IMR-90 (cell line): Measurements from ENCODE around the gene DKK2. TPM values are rescaled to one million over a fixed set of nuclear protein-coding genes. Genes with fewer than 3 reads are reported as not detected.

Source experiments
- ATAC-seq: fragments of 200-7000 bp; cut with Tn5 transposase; 2 replicates; pipeline ENCODE4 v1.9.1; 2020; ENCODE audit warnings: low read depth, mild to moderate bottlenecking, moderate library complexity
- BruUV-seq: library from RNA; stranded (reverse); fragments of 400-500 nt; replicated peaks from 2 replicates; lab custom pipeline; 2021; lab: Mats Ljungman, UMichigan
- CTCF ChIA-PET: fragments of 300-600 bp; formaldehyde crosslinking; extraction: SDS; loops from one replicate; lab custom pipeline; 2021; ENCODE audit warnings: antibody characterized with exemption; lab: Yijun Ruan, JAX
- POLR2A ChIA-PET: fragments of 300-600 bp; sonication (Branson Sonifier 250); formaldehyde crosslinking; loops from one replicate; lab custom pipeline; 2022; ENCODE audit warnings: antibody characterized with exemption; ENCODE audit not compliant: unreplicated experiment; lab: Charles Lee
- DNase-seq: peaks from one replicate; pipeline ENCODE4 v3.0.0; 2013
- H2AFZ ChIP-seq: replicated peaks from 2 replicates; pipeline ENCODE3; 2013; ENCODE audit warnings: low read length, mild to moderate bottlenecking; ENCODE audit not compliant: poor library complexity
- H2AK5ac ChIP-seq: 2 replicates; pipeline ENCODE4 v1.6.1; 2013; ENCODE audit warnings: low read depth, low read length, inconsistent platforms
- H2AK9ac ChIP-seq: replicated peaks from 2 replicates; pipeline ENCODE3; 2013; ENCODE audit warnings: mild to moderate bottlenecking, low read depth, low read length, moderate library complexity; ENCODE audit not compliant: poor library complexity
- H2BK120ac ChIP-seq: 2 replicates; pipeline ENCODE4 v1.6.1; 2013; ENCODE audit warnings: low read depth, low read length, inconsistent platforms
- H2BK15ac ChIP-seq: 3 replicates; pipeline ENCODE4 v1.6.1; 2013; ENCODE audit warnings: low read depth, low read length, inconsistent platforms
- H2BK20ac ChIP-seq: 2 replicates; pipeline ENCODE4 v1.6.1; 2013; ENCODE audit warnings: low read depth, mild to moderate bottlenecking, inconsistent platforms, low read length, moderate library complexity
- H2BK5ac ChIP-seq: 2 replicates; pipeline ENCODE4 v1.6.1; 2013; ENCODE audit warnings: mild to moderate bottlenecking, low read depth, low read length, inconsistent platforms; ENCODE audit not compliant: poor library complexity, severe bottlenecking
- H3K14ac ChIP-seq: replicated peaks from 2 replicates; pipeline ENCODE4 v1.6.1; 2013; ENCODE audit warnings: low read depth, low read length, inconsistent platforms
- H3K18ac ChIP-seq: 2 replicates; pipeline ENCODE4 v1.6.1; 2013; ENCODE audit warnings: low read depth, low read length, control low read depth
- H3K23ac ChIP-seq: 2 replicates; pipeline ENCODE4 v1.6.1; 2013; ENCODE audit warnings: low read depth, low read length, inconsistent platforms
- H3K27ac ChIP-seq: 2 replicates; pipeline ENCODE4 v1.5.1; 2013; ENCODE audit warnings: mild to moderate bottlenecking, control low read depth, low read length; ENCODE audit not compliant: insufficient read depth
- H3K27me3 ChIP-seq: 2 replicates; pipeline ENCODE4 v1.6.1; 2013; ENCODE audit warnings: low read length; ENCODE audit not compliant: control insufficient read depth, insufficient read depth
- H3K36me3 ChIP-seq: 2 replicates; pipeline ENCODE4 v1.6.1; 2013; ENCODE audit warnings: low read length, mixed read lengths; ENCODE audit not compliant: control insufficient read depth, insufficient read depth
- H3K4ac ChIP-seq: 2 replicates; pipeline ENCODE4 v1.6.1; 2013; ENCODE audit warnings: low read depth, low read length, inconsistent platforms
- H3K4me1 ChIP-seq: 2 replicates; pipeline ENCODE4 v1.6.1; 2013; ENCODE audit warnings: low read length, mixed read lengths; ENCODE audit not compliant: control insufficient read depth, insufficient read depth
- H3K4me2 ChIP-seq: 2 replicates; pipeline ENCODE4 v1.6.1; 2013; ENCODE audit warnings: low read depth, mild to moderate bottlenecking, control low read depth, low read length, moderate library complexity
- H3K4me3 ChIP-seq: 2 replicates; pipeline ENCODE4 v1.5.1; 2013; ENCODE audit warnings: low read depth, mild to moderate bottlenecking, control low read depth, low read length, moderate library complexity; ENCODE audit not compliant: insufficient read depth
- H3K56ac ChIP-seq: 2 replicates; pipeline ENCODE4 v1.6.1; 2013; ENCODE audit warnings: low read length, inconsistent platforms; ENCODE audit not compliant: insufficient read depth; ENCODE audit errors: extremely low read depth
- H3K79me1 ChIP-seq, 2 experiments: 2 replicates each; pipeline ENCODE4 v1.6.1; 2013; ENCODE audit warnings: low read length in 2 of 2, inconsistent platforms in 1 of 2, low read depth in 1 of 2
- H3K9ac ChIP-seq: 2 replicates; pipeline ENCODE4 v1.6.1; 2013; ENCODE audit warnings: low read depth, low read length, control low read depth
- H3K9me1 ChIP-seq: 2 replicates; pipeline ENCODE4 v1.6.1; 2013; ENCODE audit warnings: low read length, inconsistent platforms; ENCODE audit not compliant: insufficient read depth
- H3K9me3 ChIP-seq: 2 replicates; pipeline ENCODE4 v1.6.1; 2013; ENCODE audit warnings: low read length; ENCODE audit not compliant: control insufficient read depth, insufficient read depth
- H4K20me1 ChIP-seq: 2 replicates; pipeline ENCODE4 v1.6.1; 2013; ENCODE audit warnings: low read length, inconsistent platforms; ENCODE audit not compliant: insufficient read depth
- H4K5ac ChIP-seq: 2 replicates; pipeline ENCODE4 v1.6.1; 2013; ENCODE audit warnings: mild to moderate bottlenecking, low read depth, low read length, control low read depth
- H4K8ac ChIP-seq, 2 experiments: 2 replicates each; pipeline ENCODE4 v1.6.1; 2013; ENCODE audit warnings: low read depth in 2 of 2, low read length in 2 of 2, control low read depth in 1 of 2, inconsistent platforms in 1 of 2
- H4K91ac ChIP-seq: 2 replicates; pipeline ENCODE4 v1.6.1; 2013; ENCODE audit warnings: low read depth, low read length, inconsistent platforms; ENCODE audit not compliant: insufficient read depth
- MAFK ChIP-seq: IDR thresholded peaks from 2 replicates; pipeline ENCODE4 v1.6.1; 2012; ENCODE audit warnings: low read depth, low read length, improper control_type of control experiment
- MAZ ChIP-seq: IDR thresholded peaks from 2 replicates; pipeline ENCODE4 v1.6.1; 2012; ENCODE audit warnings: low read depth, mild to moderate bottlenecking, low read length, improper control_type of control experiment, moderate library complexity, borderline replicate concordance
- NFE2L2 ChIP-seq: fragments of 150-350 bp; IDR thresholded peaks from 2 replicates; pipeline ENCODE4 v1.6.1; 2016; ENCODE audit warnings: low read depth, mild to moderate bottlenecking, low read length
- POLR2A ChIP-seq: IDR thresholded peaks from 2 replicates; pipeline ENCODE4 v1.6.1; 2012; ENCODE audit warnings: mild to moderate bottlenecking, low read depth, low read length
- RCOR1 ChIP-seq: IDR thresholded peaks from 2 replicates; pipeline ENCODE4 v1.6.1; 2012; ENCODE audit warnings: mild to moderate bottlenecking, low read length, improper control_type of control experiment; ENCODE audit not compliant: insufficient replicate concordance
- SMC3 ChIP-seq: fragments of 150-350 bp; IDR thresholded peaks from 2 replicates; pipeline ENCODE4 v1.6.1; 2016; ENCODE audit warnings: low read depth, mild to moderate bottlenecking, antibody characterized with exemption, low read length, moderate library complexity
- dilution Hi-C: fragments of 300-500 bp; cut with HindIII; formaldehyde crosslinking; loops from one replicate; pipeline ENCODE4 v1.14.3; 2018; ENCODE audit warnings: low sequenced_read_pairs; ENCODE audit not compliant: unreplicated experiment
- in situ Hi-C: fragments of 300-500 bp; cut with MboI; formaldehyde crosslinking; loops from 3 replicates; pipeline ENCODE4 v1.14.3; 2019; ENCODE audit warnings: low sequenced_read_pairs, inconsistent platforms, mixed read lengths
- intact Hi-C: fragments of 100-400 bp; cut with micrococcal nuclease; formaldehyde crosslinking; loops from 2 replicates; pipeline ENCODE4 v1.10.0; 2022
- polyA plus RNA-seq, 3 experiments: library from polyadenylated mRNA; depleted of rRNA; stranded (reverse); fragments of >200 nt; gene quantifications; 2 replicates each; pipeline ENCODE4 v1.2.3, GENCODE V29; 2012; ENCODE audit warnings: low replicate concordance in 1 of 3
- total RNA-seq: library from RNA; depleted of rRNA; stranded (reverse); fragments of >200 nt; gene quantifications from 2 replicates; pipeline ENCODE4 v1.2.3, GENCODE V29; 2012

DKK2 gene
- total and polyA plus RNA-seq, 2 of the 4 experiments (the other 2 are of a cell fraction): 0.39 to 0.72 TPM

- ATAC-seq: no peak
- ChIA-PET POLR2A (no interaction called here), CTCF (no interaction called here)
- no peak overlapping the region for H3K23ac ChIP-seq
- H2AK5ac ChIP-seq: no peak overlapping the region
- no peak overlapping the region for H3K4me2 ChIP-seq
- H4K20me1 ChIP-seq: no peaks in the 10 kb centered on the region
- H3K9me3 ChIP-seq: no peaks in the 10 kb centered on the region
- no peak overlapping the region for H2BK5ac ChIP-seq
- no peaks in the 10 kb centered on the region for H3K27me3 ChIP-seq
- no peak overlapping the region for H4K5ac ChIP-seq
- no peak overlapping the region for H4K91ac ChIP-seq
- H2BK120ac ChIP-seq: no peak overlapping the region
- no peak for TF ChIP-seq MAFK
- TF ChIP-seq NFE2L2: no peak
- TF ChIP-seq POLR2A: no peak
- no peak for TF ChIP-seq RCOR1
- TF ChIP-seq MAZ: no peak
- TF ChIP-seq SMC3: no peak
- no peak overlapping the region for H3K14ac ChIP-seq
- no peaks in the 10 kb centered on the region for H3K4me1 ChIP-seq
- no peaks in the 10 kb centered on the region for H3K36me3 ChIP-seq
- H3K56ac ChIP-seq: no peak overlapping the region
- BruUV-seq: no TSS peak
- no peak overlapping the region for H2BK15ac ChIP-seq
- H2BK20ac ChIP-seq: no peak overlapping the region
- no peaks in the 10 kb centered on the region for H3K9me1 ChIP-seq
- dilution Hi-C loops: no loop called here
- no peak overlapping the region for H3K18ac ChIP-seq
- no peak overlapping the region for H3K27ac ChIP-seq
- H3K79me1 ChIP-seq: no peaks in the 10 kb centered on the region
- H2AFZ ChIP-seq: no peak overlapping the region
- intact Hi-C loops: no loop called here
- no peak overlapping the region for H3K9ac ChIP-seq
- in situ Hi-C loops: no loop called here
- no peak for DNase-seq
- H4K8ac ChIP-seq: no peak overlapping the region
- H3K4me3 ChIP-seq: no peak overlapping the region
- no peak overlapping the region for H3K4ac ChIP-seq
- H2AK9ac ChIP-seq: no peak overlapping the region
Measured at GRCh38 chr4:107071108-107071507, 35.0 kb upstream of the DKK2 start.
